ENCODE measurements around the gene CCDC201.

CCDC201 gene

DNA sequence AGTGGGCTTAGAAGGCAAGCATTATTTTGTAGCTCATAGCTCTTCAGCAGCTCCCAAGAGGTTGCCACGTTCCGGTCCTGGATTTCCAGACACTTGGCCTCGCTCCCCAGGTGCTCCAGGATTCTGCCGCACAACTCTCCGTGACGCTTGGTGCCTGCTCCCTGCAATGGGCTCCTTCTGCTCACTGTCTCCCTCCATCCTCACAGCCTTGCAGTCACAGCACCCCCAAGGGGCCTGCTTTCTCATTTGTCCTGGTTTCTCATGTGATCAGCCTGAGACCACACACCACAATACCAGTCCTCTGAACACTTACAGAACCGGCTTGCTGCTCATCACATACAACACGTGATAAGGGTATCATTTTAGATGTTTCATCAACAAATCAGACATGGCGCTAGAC, 38.4 kb upstream of the CCDC201 start:
- no peaks in the 10 kb centered on the region for H4K20me1 ChIP-seq (ENCODE audit: low read depth, low read length)
- no peak overlapping the region for H3K9ac ChIP-seq (ENCODE audit: low read length)
- TF ChIP-seq EZH2phosphoT487 (conservative IDR thresholded peaks at IDR 0.05; ENCODE audit: low read length): no peak
- TF ChIP-seq, protein P1, sequence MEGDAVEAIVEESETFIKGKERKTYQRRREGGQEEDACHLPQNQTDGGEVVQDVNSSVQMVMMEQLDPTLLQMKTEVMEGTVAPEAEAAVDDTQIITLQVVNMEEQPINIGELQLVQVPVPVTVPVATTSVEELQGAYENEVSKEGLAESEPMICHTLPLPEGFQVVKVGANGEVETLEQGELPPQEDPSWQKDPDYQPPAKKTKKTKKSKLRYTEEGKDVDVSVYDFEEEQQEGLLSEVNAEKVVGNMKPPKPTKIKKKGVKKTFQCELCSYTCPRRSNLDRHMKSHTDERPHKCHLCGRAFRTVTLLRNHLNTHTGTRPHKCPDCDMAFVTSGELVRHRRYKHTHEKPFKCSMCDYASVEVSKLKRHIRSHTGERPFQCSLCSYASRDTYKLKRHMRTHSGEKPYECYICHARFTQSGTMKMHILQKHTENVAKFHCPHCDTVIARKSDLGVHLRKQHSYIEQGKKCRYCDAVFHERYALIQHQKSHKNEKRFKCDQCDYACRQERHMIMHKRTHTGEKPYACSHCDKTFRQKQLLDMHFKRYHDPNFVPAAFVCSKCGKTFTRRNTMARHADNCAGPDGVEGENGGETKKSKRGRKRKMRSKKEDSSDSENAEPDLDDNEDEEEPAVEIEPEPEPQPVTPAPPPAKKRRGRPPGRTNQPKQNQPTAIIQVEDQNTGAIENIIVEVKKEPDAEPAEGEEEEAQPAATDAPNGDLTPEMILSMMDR (IDR thresholded peaks at IDR 0.05; ENCODE audit: insufficient read depth, low read length, poor library complexity, severe bottlenecking): no peak
- H3K4me3 ChIP-seq (ENCODE audit: insufficient read depth, low read length, poor library complexity, severe bottlenecking): no peak overlapping the region
- no peak overlapping the region for H2AFZ ChIP-seq (ENCODE audit: low read depth, low read length, severe bottlenecking)
- H3K27ac ChIP-seq (ENCODE audit: low read depth, low read length): no peak overlapping the region
- no peaks in the 10 kb centered on the region for H3K9me2 ChIP-seq (replicated peaks; ENCODE audit: insufficient read depth, low read length)
- no peaks in the 10 kb centered on the region for H3K36me3 ChIP-seq (ENCODE audit: low read length)
- H3K27me3 ChIP-seq (ENCODE audit: low read length): no peaks in the 10 kb centered on the region
- no peaks in the 10 kb centered on the region for H3F3A ChIP-seq (ENCODE audit: insufficient read depth)
- H3K4me2 ChIP-seq (ENCODE audit: low read depth, low read length, poor library complexity, severe bottlenecking): no peak overlapping the region
- H3K79me2 ChIP-seq (ENCODE audit: insufficient read depth, low read length): no peaks in the 10 kb centered on the region
- H3K9me3 ChIP-seq (ENCODE audit: insufficient read depth, low read length): no peaks in the 10 kb centered on the region

DNA sequence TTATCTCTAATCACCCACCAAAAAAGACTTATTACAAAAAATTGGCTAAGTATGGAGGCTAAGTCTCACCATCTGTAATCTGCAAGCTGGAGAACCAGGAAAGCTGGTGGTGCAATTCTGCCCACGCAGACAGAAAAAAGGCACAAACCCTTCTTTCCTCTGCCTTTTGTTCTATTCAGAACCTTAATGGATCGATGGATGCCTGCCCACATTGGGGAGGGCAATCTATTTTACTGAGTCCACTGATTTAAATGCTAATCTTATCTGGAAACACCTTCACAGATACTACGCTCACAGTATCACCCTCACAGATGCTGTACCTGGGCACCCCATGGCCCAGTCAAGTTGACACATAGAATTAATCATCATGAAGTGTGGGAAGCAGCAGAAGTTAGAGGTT, 38.0 kb upstream of the CCDC201 start:
- TF ChIP-seq, protein P1 (IDR thresholded peaks at IDR 0.05; ENCODE audit: insufficient read depth, low read length, poor library complexity, severe bottlenecking): no peak
- TF ChIP-seq EZH2phosphoT487 (conservative IDR thresholded peaks at IDR 0.05; ENCODE audit: low read length): no peak
- Histone ChIP-seq H3K9me3 (ENCODE audit: insufficient read depth, low read length) (no peaks in the 10 kb centered on the region), H3K9ac (ENCODE audit: low read length) (no peak overlapping the region), H3K9me2 (replicated peaks; ENCODE audit: insufficient read depth, low read length) (no peaks in the 10 kb centered on the region), H2AFZ (ENCODE audit: low read depth, low read length, severe bottlenecking) (no peak overlapping the region), H3K4me3 (ENCODE audit: insufficient read depth, low read length, poor library complexity, severe bottlenecking) (no peak overlapping the region), H4K20me1 (ENCODE audit: low read depth, low read length) (no peaks in the 10 kb centered on the region), H3K36me3 (ENCODE audit: low read length) (no peaks in the 10 kb centered on the region), H3K79me2 (ENCODE audit: insufficient read depth, low read length) (no peaks in the 10 kb centered on the region), H3K27me3 (ENCODE audit: low read length) (no peaks in the 10 kb centered on the region), H3K4me2 (ENCODE audit: low read depth, low read length, poor library complexity, severe bottlenecking) (no peak overlapping the region), H3F3A (ENCODE audit: insufficient read depth) (no peaks in the 10 kb centered on the region), H3K27ac (ENCODE audit: low read depth, low read length) (no peak overlapping the region)

DNA sequence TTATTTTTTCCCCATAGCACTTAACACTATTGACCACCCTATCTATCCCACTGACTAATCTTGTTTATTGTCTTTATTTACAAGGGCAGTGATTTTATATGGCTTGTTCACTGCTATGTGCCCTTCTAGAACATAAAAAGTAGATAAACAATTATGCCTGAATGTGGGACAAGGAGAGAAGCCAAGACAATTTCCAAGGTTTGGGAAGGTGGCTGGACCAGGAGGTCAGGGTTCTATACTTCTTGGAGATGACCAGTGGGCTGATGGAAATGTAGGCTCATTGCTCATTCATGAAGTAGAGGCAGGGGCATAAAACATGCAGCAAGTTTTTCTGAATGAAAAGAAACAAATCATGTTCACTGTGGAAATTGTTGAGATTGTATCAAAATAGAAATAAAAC, 36.7 kb upstream of the CCDC201 start:
- Histone ChIP-seq H3K4me2 (ENCODE audit: low read depth, low read length, poor library complexity, severe bottlenecking) (no peak overlapping the region), H3K36me3 (ENCODE audit: low read length) (no peaks in the 10 kb centered on the region), H3K9me2 (replicated peaks; ENCODE audit: insufficient read depth, low read length) (no peaks in the 10 kb centered on the region), H3K4me3 (ENCODE audit: insufficient read depth, low read length, poor library complexity, severe bottlenecking) (no peak overlapping the region), H3F3A (ENCODE audit: insufficient read depth) (no peaks in the 10 kb centered on the region), H3K27me3 (ENCODE audit: low read length) (no peaks in the 10 kb centered on the region), H3K9ac (ENCODE audit: low read length) (no peak overlapping the region), H3K79me2 (ENCODE audit: insufficient read depth, low read length) (no peaks in the 10 kb centered on the region), H4K20me1 (ENCODE audit: low read depth, low read length) (no peaks in the 10 kb centered on the region), H3K27ac (ENCODE audit: low read depth, low read length) (no peak overlapping the region), H2AFZ (ENCODE audit: low read depth, low read length, severe bottlenecking) (no peak overlapping the region), H3K9me3 (ENCODE audit: insufficient read depth, low read length) (no peaks in the 10 kb centered on the region)
- TF ChIP-seq, protein P1 (IDR thresholded peaks at IDR 0.05; ENCODE audit: insufficient read depth, low read length, poor library complexity, severe bottlenecking): no peak
- TF ChIP-seq EZH2phosphoT487 (conservative IDR thresholded peaks at IDR 0.05; ENCODE audit: low read length): no peak
